ENCODE data around the gene ABLIM2. TPM values are rescaled to one million over a fixed set of nuclear protein-coding genes. Genes with fewer than 3 reads are reported as not detected.

The ABLIM2 gene
- total and polyA plus RNA-seq, 2 experiments from 2014 or later = 1.5 to 4.3 TPM

- no peak for TF ChIP-seq ZNF462 (CRISPR knock-in tag; IDR thresholded peaks at IDR 0.05)
- no peak for TF ChIP-seq EZH2 (IDR thresholded peaks at IDR 0.05; ENCODE audit: low read depth, unreplicated experiment)
- TF ChIP-seq NANOG (IDR thresholded peaks at IDR 0.05; ENCODE audit: borderline replicate concordance) = no peak
Observed at GRCh38 chr4:8085491-8086117, 73.0 kb downstream of the ABLIM2 start (continued).

- Histone ChIP-seq H3K4me1 (ENCODE audit: insufficient read depth) (no peaks in the 10 kb centered on the region), H3F3A (replicated peaks; ENCODE audit: low read depth) (no peaks in the 10 kb centered on the region), H3K36me3 (ENCODE audit: insufficient read depth) (no peaks in the 10 kb centered on the region), H3K4me2 (no peak overlapping the region), H3K27ac (ENCODE audit: low read depth) (no peak overlapping the region), H3K9me2 (ENCODE audit: insufficient read depth) (no peaks in the 10 kb centered on the region), H3K79me2 (replicated peaks; ENCODE audit: insufficient read depth) (no peaks in the 10 kb centered on the region), H3K27me3 (ENCODE audit: insufficient read depth) (no peaks in the 10 kb centered on the region), H4K20me1 (replicated peaks; ENCODE audit: insufficient read depth) (no peaks in the 10 kb centered on the region), H2AFZ (no peak overlapping the region), H3K4me3 (no peak overlapping the region)
- H3K27me3 Mint-ChIP-seq (ENCODE audit: insufficient read depth, low read depth, poor library complexity) = peaks cover 10% of the 10 kb centered on the region
- H3K9me3 Mint-ChIP-seq = no peaks in the 10 kb centered on the region; the same call in 2 of the 3 replicates
- H3K36me3 Mint-ChIP-seq (ENCODE audit: low read depth) = no peaks in the 10 kb centered on the region
- H3K4me1 Mint-ChIP-seq = peaks cover 38% of the 10 kb centered on the region
- no peak for DNase-seq (ENCODE audit: low spot score)
- H3K4me3 Mint-ChIP-seq = no peak overlapping the region
- no peak for ATAC-seq
- no peak overlapping the region; the same call in 1 of the 2 replicates for H3K27ac Mint-ChIP-seq
- TF ChIP-seq ZNF114 (CRISPR knock-in tag; IDR thresholded peaks at IDR 0.05) (no peak), ETS1 (IDR thresholded peaks at IDR 0.05) (no peak), ZNF331 (CRISPR knock-in tag; IDR thresholded peaks at IDR 0.05; ENCODE audit: low read depth) (no peak), EZH2phosphoT487 (IDR thresholded peaks at IDR 0.05; ENCODE audit: unreplicated experiment) (no peak), CTCF (conservative IDR thresholded peaks at IDR 0.05; ENCODE audit: low read depth in 2 of 2) (no peak), REST (IDR thresholded peaks at IDR 0.05; ENCODE audit: unreplicated experiment) (no peak), CREB1 (CRISPR knock-in tag; IDR thresholded peaks at IDR 0.05; ENCODE audit: low read depth) (no peak), POLR2AphosphoS5 (IDR thresholded peaks at IDR 0.05; ENCODE audit: low read depth) (no peak)
Observed at GRCh38 chr4:8084712-8085490, 73.7 kb downstream of the ABLIM2 start.
